ENCODE measurements around the gene AFF2.

DNA sequence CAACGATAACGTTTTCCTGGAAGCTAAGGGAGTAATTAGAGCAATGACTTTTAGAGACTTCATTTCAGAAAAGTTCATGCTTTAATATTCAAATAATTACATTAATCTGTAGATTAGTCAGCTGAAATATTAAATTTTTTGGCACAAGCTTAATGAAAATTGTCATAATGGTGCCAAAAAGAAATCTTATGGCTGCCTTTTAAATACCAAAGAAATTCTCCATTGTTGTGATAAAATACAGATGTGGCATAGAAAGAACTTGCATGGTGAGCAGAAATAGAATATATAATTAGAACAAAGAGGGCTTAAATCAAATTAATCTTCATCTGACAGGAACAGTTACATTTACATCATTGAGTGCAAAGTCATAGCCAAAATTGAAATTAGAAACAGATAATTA lies 263.5 kb downstream of the AFF2 start:
- TF ChIP-seq, protein P1, sequence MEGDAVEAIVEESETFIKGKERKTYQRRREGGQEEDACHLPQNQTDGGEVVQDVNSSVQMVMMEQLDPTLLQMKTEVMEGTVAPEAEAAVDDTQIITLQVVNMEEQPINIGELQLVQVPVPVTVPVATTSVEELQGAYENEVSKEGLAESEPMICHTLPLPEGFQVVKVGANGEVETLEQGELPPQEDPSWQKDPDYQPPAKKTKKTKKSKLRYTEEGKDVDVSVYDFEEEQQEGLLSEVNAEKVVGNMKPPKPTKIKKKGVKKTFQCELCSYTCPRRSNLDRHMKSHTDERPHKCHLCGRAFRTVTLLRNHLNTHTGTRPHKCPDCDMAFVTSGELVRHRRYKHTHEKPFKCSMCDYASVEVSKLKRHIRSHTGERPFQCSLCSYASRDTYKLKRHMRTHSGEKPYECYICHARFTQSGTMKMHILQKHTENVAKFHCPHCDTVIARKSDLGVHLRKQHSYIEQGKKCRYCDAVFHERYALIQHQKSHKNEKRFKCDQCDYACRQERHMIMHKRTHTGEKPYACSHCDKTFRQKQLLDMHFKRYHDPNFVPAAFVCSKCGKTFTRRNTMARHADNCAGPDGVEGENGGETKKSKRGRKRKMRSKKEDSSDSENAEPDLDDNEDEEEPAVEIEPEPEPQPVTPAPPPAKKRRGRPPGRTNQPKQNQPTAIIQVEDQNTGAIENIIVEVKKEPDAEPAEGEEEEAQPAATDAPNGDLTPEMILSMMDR (IDR thresholded peaks at IDR 0.05): no peak
- no peak for TF ChIP-seq POLR2A (IDR thresholded peaks at IDR 0.05)
